GM23338 (cell line): ENCODE results near the gene BTN1A1.

Experiments
- CREB1 ChIP-seq: fragments of 250-450 bp; sonication (Bioruptor Pico); IDR thresholded peaks from 2 replicates; pipeline ENCODE4 v1.5.0; 2020; ENCODE audit warnings: low read depth, mild to moderate bottlenecking, moderate library complexity
- CTCF ChIP-seq, 2 experiments: fragments of 200-600 bp in 1 of 2; sonication (generic) in 1 of 2; conservative IDR thresholded peaks; 2 replicates each; pipeline versions ENCODE4 v1.5.1 to v1.6.1; 2016 to 2017; ENCODE audit warnings: antibody characterized with exemption in 2 of 2, low read depth in 2 of 2, mild to moderate bottlenecking in 2 of 2, moderate library complexity in 1 of 2
- EZH2 ChIP-seq: fragments of 200-600 bp; sonication (generic); IDR thresholded peaks from one replicate; pipeline ENCODE4 v1.8.0; 2017; ENCODE audit warnings: antibody characterized with exemption, mild to moderate bottlenecking, low read depth; ENCODE audit not compliant: unreplicated experiment
- EZH2phosphoT487 ChIP-seq: fragments of 200-600 bp; sonication (generic); IDR thresholded peaks from one replicate; pipeline ENCODE4 v1.8.1; 2018; ENCODE audit warnings: antibody characterized with exemption; ENCODE audit not compliant: unreplicated experiment
- JUNB ChIP-seq: IDR thresholded peaks from one replicate; pipeline ENCODE4 v1.6.1; 2016; ENCODE audit warnings: antibody characterized with exemption; ENCODE audit not compliant: unreplicated experiment
- NANOG ChIP-seq: IDR thresholded peaks from 2 replicates; pipeline ENCODE4 v1.6.1; 2016; ENCODE audit warnings: antibody characterized with exemption, borderline replicate concordance
- POLR2AphosphoS5 ChIP-seq: IDR thresholded peaks from 2 replicates; pipeline ENCODE4 v1.6.1; 2016; ENCODE audit warnings: antibody characterized with exemption, low read depth
- STAT1 ChIP-seq: IDR thresholded peaks from one replicate; pipeline ENCODE4 v1.6.1; 2016; ENCODE audit warnings: antibody characterized with exemption; ENCODE audit not compliant: unreplicated experiment
- ZNF114 ChIP-seq: fragments of 250-450 bp; sonication (Bioruptor Pico); IDR thresholded peaks from 2 replicates; pipeline ENCODE4 v1.5.0; 2020; ENCODE audit warnings: mild to moderate bottlenecking, moderate library complexity
- ZNF462 ChIP-seq: fragments of 250-450 bp; sonication (Bioruptor Pico); IDR thresholded peaks from 2 replicates; pipeline ENCODE4 v1.5.0; 2020; ENCODE audit warnings: mild to moderate bottlenecking, moderate library complexity
- TF ChIP-seq, protein P1 (sequence below): IDR thresholded peaks from one replicate; pipeline ENCODE4 v1.6.1; 2018; ENCODE audit warnings: antibody characterized with exemption; ENCODE audit not compliant: unreplicated experiment
- TF ChIP-seq, protein P2 (sequence below): IDR thresholded peaks from 2 replicates; pipeline ENCODE4 v1.6.1; 2016; ENCODE audit warnings: antibody characterized with exemption

- no peak for TF ChIP-seq CTCF (conservative IDR thresholded peaks at IDR 0.05; ENCODE audit: low read depth in 2 of 2)
- TF ChIP-seq EZH2phosphoT487, result no peak
- TF ChIP-seq POLR2AphosphoS5, result no peak
- TF ChIP-seq EZH2, result no peak
- TF ChIP-seq ZNF462 (CRISPR knock-in tag), result no peak
- TF ChIP-seq JUNB, result no peak
- TF ChIP-seq, protein P1, sequence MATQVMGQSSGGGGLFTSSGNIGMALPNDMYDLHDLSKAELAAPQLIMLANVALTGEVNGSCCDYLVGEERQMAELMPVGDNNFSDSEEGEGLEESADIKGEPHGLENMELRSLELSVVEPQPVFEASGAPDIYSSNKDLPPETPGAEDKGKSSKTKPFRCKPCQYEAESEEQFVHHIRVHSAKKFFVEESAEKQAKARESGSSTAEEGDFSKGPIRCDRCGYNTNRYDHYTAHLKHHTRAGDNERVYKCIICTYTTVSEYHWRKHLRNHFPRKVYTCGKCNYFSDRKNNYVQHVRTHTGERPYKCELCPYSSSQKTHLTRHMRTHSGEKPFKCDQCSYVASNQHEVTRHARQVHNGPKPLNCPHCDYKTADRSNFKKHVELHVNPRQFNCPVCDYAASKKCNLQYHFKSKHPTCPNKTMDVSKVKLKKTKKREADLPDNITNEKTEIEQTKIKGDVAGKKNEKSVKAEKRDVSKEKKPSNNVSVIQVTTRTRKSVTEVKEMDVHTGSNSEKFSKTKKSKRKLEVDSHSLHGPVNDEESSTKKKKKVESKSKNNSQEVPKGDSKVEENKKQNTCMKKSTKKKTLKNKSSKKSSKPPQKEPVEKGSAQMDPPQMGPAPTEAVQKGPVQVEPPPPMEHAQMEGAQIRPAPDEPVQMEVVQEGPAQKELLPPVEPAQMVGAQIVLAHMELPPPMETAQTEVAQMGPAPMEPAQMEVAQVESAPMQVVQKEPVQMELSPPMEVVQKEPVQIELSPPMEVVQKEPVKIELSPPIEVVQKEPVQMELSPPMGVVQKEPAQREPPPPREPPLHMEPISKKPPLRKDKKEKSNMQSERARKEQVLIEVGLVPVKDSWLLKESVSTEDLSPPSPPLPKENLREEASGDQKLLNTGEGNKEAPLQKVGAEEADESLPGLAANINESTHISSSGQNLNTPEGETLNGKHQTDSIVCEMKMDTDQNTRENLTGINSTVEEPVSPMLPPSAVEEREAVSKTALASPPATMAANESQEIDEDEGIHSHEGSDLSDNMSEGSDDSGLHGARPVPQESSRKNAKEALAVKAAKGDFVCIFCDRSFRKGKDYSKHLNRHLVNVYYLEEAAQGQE, result no peak
- no peak for TF ChIP-seq CREB1 (CRISPR knock-in tag)
- TF ChIP-seq STAT1, result no peak
- no peak for TF ChIP-seq NANOG
- TF ChIP-seq, protein P2, sequence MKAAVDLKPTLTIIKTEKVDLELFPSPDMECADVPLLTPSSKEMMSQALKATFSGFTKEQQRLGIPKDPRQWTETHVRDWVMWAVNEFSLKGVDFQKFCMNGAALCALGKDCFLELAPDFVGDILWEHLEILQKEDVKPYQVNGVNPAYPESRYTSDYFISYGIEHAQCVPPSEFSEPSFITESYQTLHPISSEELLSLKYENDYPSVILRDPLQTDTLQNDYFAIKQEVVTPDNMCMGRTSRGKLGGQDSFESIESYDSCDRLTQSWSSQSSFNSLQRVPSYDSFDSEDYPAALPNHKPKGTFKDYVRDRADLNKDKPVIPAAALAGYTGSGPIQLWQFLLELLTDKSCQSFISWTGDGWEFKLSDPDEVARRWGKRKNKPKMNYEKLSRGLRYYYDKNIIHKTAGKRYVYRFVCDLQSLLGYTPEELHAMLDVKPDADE, result no peak
- TF ChIP-seq ZNF114 (CRISPR knock-in tag), result no peak
Measured at GRCh38 chr6:26468829-26469228, 31.3 kb upstream of the BTN1A1 start.
